T follicular helper cell (primary cell): Measurements from ENCODE around the gene MUC6.

ENCODE experiments used
- DNase-seq: peaks from one replicate; pipeline ENCODE4 v3.0.0-alpha.2; 2020; ENCODE audit warnings: low read depth

MUC6 gene

DNA sequence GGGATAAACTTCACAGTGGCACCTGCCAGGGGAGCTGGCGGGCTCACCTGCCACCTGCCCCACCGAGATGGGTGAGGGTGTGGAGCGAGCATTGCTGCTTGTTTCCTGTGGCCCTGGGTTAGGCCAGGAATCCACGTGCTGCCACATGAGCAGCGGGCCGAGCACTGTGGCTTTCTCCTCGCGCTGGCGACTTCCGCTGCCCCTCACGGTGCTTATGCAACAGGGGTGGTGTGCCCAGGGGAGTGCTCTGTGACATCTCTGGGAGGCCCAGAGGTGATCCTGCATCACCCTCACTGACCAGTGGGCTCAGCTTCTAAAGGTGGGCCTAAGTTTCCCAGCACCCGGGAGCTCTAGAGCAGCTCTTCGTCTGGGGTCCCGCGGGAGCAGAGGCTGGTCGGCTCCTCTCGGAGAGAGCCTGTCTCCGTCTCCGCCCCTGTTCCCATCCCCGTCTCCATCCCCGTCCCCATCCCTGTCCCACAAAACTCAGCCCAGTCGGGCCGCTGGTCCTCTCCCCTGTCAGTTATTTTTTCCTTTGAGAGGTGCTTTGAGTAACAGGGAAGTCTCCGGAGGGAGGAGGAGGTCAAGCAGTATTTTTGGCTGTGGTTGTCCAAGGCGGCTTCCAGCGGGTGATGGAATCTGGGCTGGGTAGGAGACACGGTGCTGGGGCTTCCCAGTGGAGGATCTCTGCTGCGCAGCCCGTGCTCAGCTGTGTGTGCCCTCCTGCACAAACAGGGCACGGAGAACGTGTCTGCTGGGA lies 68.3 kb downstream of the MUC6 start:
- no peak for DNase-seq

- no peak for DNase-seq
Observed at GRCh38 chr11:965206-965775, 71.2 kb downstream of the MUC6 start.

GRCh38 chr11:963852-964251 lies 72.7 kb downstream of the MUC6 start:
- DNase-seq, result no peak
